ENCODE results near the gene IQCK.
A peak's percentile ranks its signal among the peaks of the same experiment; 100 is the strongest.

Gene IQCK

GRCh38 chr16:19808061-19808641 is 90.1 kb downstream of the IQCK start:
- no peak for DNase-seq

GRCh38 chr16:19809121-19809635 is 91.1 kb downstream of the IQCK start:
- no peak for DNase-seq

GRCh38 chr16:19809693-19810092 is 91.6 kb downstream of the IQCK start:
- no peak for DNase-seq

DNA sequence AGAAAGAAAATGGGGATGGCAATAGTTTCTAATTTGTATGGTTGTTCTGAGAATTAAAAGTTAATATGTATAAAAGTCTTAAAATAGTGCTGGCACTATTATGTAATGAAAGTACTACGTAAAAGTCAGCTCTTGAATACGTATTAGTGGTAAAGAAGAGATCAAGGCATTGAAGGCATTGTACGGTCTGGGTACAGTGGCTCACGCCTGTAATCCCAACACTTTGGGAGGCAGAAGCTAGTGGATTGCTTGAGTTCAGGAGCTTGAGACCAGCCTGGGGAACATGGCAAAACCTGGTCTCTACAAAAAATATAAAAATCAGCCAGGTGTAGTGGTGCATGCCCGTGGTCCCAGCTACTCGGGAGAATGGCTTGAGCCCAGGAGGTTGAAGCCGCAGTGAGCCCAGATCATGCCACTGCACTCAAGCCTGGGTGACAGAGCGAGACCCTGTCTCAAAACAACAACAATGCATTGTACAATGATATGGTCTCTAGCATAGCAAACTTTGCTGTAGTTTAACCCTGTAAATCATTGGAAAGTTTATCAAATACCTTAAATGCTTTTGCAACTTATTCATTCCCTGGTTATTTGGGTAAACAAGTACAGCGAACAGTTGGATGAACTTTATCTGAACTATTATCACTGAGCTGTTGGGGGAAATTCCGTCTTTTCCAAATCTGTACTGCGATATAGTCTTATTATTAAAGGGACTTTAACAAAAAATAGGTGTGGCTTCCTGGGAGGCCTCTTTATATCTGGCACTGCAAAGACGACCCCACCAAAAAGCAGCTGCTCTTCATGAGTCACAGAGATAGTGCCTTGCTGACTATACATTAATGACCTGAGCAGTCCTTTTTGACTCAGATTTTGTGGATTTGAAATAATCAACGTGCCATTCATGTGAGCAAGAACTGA is 93.0 kb downstream of the IQCK start:
- peak; percentile 84 for DNase-seq

DNA sequence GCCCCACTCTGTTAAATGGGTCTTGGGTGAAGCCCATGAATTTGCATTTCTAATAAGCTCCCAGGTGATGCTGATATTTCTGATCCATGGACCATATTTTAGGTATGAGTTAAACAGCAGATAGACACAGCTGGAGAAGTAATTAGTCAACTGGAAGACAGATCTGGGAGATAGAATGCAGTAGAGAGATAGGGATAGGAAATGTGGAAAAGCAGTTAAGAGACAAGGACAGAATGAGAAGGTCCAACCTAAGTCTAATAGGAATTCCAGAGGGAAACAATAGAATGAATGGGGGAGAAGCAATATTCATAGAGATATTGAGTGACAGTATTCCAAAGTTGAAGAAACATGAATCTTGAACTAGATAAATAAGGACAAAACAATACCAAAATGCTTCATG is 94.9 kb downstream of the IQCK start:
- DNase-seq, result no peak

DNA sequence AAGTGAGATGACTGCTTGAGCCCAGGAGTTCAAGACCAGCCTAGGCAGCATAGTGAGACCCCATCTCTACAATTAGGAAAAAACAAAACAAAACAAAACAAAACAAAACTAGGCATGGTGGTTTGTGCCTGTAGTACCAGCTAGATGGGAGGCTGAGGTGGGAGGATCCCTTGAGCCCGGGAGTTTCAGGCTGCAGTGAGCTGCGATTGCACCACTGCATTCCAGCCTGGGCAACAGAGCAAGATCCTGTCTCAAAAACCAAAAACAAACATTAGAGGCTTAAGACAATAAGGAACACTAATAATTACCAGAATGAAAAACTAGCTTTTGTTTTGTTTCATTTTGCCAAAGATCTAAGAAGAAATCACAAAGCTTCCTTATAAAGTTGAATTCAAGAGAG is 97.3 kb downstream of the IQCK start:
- DNase-seq, result no peak

- no peak for DNase-seq
Observed at GRCh38 chr16:19817122-19817521, 99.1 kb downstream of the IQCK start.

DNA sequence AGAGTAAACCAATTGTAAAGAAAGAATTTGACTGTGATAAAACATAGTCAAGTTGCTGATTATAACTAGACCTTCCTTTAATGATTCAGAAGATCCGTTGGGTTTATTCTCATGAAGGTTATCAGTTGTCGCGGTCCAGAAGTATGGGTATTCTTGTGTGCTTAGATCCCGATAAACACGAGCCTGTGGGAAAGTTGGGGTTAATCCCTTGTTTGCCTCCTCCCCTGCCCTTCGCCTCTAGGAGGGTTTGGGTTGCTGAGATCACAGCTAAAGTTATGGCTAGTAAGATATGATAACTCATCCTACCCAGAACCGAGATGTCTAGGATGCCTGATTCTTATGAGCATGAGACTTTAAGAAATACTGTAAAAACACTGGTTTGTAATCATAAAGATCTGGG is 99.8 kb downstream of the IQCK start:
- no peak for DNase-seq

GRCh38 chr16:19822533-19822932 is 104.5 kb downstream of the IQCK start:
- peak; percentile 41 for DNase-seq

DNA sequence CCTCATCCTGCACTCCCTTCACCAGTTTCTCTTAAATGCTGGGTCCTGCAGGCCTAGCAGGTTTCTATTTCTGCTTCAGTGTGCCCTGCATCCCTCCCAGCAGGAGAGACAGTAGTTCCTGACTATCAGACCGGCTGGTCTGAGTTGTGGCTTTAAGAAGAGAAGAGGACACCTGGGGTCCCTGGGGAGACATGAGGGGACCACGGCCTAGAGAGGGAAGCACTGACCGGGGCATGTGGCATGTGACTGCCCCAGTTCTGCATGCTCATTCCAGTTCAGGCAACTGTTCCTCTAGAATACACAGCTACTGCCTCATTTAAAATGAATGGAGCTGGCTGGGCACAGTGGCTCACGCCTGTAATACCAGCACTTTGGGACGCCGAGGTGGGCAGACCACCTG is 105.3 kb downstream of the IQCK start:
- no peak for DNase-seq

DNA sequence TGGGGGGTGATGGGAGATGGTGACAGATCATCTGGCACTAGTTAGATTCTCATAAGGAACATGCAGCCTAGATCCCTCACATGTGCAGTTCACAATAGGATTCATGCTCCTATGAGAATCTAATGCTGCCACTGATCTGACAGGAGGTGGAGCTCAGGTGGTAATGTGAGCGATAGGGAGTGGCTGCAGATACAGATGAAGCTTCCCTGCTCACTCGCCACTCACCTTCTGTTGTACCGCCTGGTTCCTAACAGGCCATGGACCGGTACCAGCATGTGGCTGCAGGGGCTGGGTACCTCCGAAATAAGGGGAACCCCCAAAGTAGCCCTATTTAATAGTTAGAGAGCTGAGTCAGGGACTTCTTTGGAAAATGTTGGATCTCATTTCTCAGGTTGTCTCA is 106.1 kb downstream of the IQCK start:
- DNase-seq, result no peak

- DNase-seq, result no peak
Observed at GRCh38 chr16:19829844-19830692, 112.0 kb downstream of the IQCK start.

GRCh38 chr16:19830902-19831560 is 113.0 kb downstream of the IQCK start:
- no peak for DNase-seq

DNA sequence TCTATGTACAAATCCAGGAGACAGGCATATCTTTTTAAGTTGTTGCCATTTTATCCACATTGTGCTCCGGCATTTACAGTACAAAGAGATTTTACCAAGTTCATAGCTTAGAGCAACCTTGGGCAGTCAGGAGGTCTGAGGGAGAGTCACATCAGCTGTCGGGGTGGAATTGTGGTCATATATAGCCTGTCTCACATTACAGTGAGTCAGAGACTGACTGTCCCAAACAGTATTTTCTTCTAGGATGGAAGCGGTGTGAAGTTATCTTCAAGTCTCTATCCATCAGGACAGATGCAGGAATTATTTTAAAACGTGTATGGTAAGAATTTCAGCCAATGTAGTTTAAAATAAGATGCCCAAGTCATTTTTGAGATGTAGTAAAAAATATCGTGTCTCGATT is 113.6 kb downstream of the IQCK start:
- DNase-seq, result peak; percentile 85

DNA sequence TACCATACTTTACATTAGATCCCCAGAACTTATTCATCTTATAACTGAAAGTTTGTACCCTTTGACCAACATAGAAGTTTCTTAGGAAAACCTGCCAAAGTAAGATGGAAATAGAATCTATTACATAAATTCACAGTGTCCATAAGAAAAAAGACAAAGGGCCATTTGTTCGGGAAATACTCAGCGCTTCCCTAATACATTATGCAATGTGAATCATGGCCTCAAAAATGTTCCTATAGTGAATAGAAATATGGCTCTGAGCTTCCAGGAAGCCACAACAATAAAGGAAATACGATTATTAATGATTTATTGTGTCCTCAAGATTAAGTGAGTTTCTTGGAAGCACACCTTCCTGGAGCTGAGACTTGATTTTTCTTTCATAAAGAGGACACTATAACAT is 115.1 kb downstream of the IQCK start:
- no peak for DNase-seq

DNA sequence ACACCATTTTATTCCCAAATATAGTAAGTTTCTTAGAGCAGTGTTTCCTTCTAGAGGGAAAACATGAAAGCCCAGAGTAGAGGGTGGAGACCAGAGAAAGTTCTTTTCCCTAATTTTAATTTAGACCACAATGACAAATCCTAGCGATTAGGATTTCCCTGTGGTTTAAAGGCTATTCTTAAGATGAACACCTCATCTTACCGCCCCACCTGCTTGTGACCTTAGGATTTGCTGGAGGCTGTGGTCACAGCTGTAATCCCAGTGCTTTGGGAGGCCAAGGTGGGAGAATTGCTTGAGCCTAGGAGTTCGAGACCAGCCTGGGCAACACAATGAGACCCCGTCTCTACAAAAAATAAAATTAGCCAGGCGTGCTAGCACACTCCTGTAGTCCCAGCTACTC is 115.5 kb downstream of the IQCK start:
- DNase-seq, result no peak

DNA sequence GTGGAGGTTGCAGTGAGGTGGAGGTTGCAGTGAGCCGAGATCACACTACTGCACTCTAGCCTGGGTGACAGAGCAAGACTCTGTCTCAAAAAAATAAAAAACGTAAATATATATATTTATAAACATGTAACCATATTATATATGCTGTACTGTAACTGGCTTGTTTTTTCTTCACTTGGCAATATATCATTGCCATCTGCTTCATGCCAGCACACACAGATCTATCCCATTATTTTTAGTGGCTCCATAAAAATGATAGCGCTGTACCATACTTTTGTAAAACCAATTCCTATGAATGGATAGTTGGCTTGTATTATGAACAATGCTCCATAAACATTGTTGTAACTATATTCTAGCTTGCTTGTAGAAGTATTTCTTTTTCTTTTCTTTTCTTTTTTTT is 117.1 kb downstream of the IQCK start:
- no peak for DNase-seq

- DNase-seq, result peak; percentile 32
Observed at GRCh38 chr16:19835968-19836421, 117.9 kb downstream of the IQCK start.

GRCh38 chr16:19837331-19837980 is 119.4 kb downstream of the IQCK start:
- no peak for DNase-seq

DNA sequence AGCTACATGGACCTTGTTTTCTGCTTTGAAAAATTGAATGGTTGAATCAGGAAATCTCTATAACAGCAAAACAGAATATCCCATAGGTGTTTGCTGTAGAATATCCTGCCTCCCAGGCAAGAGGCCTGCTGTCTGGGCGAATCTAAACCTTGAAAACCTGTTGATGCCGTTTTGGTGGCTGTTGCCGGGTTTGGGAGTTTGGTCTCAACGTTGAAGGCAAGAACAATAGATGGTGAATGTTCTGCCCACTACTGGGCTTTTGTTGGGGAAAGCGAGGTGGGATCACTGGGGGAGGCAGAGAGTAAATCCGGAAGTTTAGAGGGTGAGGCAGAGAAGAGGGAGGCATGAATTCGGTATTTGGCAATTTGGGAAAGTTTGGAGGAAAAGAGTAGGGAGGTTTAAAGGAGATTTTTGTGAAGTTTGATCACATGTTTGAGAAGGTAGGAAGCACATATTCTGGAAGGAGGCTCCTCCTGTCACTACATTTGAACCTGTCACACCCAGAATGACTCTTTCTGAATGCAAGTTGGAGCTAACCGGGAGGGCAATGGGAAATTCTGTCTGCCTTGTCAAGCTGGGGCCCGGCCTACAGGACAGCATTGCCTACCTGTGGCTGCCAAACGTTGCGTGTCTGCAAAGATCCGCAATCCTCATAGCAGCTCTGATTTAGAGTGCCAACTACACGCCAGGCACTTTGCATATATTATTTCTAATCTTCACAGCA is 120.1 kb downstream of the IQCK start:
- DNase-seq, result no peak

GRCh38 chr16:19840524-19841110 is 122.5 kb downstream of the IQCK start:
- no peak for DNase-seq
